HG03159 (cell line): ENCODE data around the gene OSBPL9.

Experiments
- ATAC-seq: cut with Tn5 transposase; IDR thresholded peaks from one replicate; pipeline ENCODE4 v1.9.1; 2021; ENCODE audit warnings: mild to moderate bottlenecking, moderate library complexity; ENCODE audit not compliant: unreplicated experiment

The OSBPL9 gene

DNA sequence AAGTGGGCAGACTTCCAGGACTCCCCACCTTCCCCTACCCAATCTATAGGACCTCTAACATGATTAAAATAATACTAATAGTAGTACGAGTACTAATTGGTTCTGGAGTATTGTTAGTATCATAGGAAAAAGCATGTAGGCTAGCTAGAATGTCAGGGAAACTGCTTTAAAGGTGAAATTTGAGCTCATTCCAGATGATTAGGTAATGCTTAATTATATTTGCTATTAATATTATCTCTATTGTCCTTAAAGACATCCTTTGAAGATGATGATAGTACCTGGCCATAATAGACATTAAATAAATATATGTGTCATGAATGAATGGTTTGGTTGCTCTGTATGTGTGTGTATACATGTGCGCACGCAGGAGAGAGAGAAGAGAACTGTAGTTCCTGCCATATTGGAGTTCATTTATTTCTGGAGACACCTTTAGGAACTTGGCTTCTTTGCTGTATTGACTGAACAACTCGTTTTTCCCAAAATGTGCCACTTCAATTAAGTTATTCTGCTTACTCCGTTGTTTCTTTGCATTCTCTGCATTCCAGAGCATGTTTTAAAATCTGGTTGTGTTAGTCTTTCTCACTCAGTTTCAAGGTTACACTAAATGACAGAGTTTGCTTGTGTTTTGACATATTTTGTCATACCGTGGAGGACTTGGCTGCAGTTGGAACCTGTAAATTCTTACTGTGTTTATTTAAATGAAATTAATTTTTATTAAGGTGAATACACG lies 117.1 kb downstream of the OSBPL9 start:
- ATAC-seq: no peak

DNA sequence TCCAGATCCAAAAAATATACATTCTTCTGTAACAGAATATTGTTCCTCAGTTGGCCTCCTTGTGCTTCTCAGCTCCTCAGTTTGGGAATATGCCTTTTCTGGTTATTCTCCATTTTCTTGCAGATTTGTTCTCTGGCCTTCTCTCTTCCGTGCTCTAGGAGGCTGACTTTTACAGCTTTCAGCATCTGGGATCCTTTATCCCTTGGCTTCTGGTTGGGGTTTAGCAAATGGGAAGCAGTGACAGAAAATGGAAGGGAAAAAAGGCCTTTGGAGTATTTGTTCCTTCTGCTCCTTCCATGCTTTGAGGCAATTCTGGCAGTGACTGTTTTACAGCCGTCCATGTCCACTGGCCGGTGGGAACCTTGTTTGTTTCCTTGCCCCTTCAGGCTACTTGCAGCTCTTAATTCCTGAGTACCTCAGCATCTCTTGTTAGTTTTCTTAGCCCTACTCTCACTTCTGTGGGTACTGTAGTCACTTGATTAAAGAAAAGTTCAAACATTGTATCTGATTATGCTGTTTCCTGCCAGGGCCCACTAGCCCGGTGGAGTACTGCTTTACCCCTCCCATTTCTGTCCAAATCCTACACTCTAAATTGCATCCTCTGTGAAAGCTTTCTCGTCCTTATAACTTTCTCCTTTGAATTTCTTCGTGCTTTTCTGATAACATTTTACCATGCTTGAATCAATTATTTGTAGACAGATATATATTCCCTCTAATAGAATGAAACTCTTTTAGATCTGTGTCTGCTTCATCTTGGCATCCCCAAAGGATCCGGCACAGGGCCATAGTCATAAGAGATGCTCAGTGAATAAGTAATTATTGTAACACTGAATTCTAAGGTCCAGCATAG lies 118.2 kb downstream of the OSBPL9 start:
- no peak for ATAC-seq

- ATAC-seq: no peak
These were observed 118.9 kb downstream of the OSBPL9 start for GRCh38 chr1:51735746-51736254.

DNA sequence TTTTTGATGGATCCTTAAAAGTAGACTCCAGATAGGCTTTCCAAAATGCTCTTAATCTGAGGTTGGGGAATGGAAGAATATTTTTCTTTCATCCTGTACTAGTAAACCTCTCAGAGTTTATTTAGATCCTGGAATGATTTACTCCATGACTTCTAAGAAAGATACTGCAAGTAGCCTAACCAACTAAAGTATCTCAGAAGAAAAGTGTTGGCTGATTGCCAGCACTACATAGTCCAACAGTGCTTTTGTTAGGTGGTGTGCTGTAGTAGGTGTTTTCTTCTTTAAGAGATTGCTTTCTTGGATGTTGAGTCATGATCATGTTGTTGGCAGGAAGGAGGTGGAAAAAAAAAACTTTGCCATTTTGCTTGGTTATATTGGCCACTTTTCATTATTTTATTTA lies 119.8 kb downstream of the OSBPL9 start:
- ATAC-seq: no peak

DNA sequence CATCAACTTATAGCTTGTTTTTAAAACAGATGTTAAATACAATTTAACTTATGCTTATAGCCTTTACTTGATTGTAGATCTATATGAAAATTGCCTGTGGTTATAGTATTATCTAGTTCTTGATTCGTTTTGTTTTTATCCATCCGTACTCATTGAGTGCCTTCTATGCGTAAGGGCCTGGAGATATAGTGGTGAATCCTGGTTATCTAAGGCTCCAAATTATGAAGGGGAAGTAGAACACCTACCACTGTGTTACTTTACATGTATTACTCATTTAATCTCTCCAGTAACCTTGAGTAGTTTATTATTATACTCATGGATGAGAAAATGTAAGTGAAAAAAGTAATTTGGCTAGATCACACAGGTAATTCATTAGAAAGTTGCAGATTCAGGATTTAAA lies 121.8 kb downstream of the OSBPL9 start:
- ATAC-seq: no peak

DNA sequence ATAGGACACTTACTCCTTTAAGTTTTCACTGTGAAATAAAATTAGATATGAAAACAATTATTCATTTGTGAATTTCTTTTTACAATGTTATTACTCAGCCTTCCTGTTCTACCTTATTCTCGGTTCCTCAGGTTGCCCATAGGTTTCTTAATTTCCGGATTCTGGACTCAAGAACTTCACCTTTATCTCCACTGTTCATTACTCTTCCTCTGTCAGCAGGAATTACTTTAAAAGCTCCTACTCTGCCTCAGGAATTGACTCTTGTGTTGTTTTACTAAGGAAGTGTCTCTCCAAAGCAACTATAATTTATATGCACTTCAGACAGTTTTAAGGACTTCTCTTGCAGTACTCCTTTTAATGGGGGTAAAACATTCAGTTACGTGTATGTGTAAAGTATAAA lies 123.8 kb downstream of the OSBPL9 start:
- ATAC-seq: no peak

DNA sequence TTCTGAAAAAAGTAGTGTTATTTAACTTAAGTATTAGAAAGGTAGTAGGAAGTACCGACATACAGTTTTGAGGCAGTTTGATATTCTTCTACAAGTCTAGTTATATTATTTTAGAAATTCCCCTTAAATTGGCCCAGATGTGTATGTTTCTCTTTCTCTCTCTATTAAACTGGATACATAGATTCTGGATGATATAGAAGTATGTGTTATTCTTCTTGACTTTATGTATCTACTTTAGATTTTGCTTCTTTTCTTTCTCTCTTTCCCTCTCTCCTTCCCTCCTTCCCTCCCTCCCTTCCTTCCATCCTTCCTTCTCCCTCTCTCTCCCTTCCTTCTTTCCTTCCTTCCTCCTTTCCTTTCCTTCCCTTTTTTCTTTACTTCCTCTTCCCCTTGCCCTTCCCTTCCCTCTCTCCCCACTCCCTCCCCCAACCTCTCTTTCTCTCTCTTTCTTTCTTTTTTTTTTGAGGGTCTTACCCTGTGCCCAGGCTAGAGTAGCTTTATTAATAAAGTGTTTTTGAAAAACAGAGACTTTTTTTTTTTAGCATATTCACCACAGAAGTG lies 124.3 kb downstream of the OSBPL9 start:
- no peak for ATAC-seq

- no peak for ATAC-seq
These were observed 127.8 kb downstream of the OSBPL9 start for GRCh38 chr1:51744506-51745303.

DNA sequence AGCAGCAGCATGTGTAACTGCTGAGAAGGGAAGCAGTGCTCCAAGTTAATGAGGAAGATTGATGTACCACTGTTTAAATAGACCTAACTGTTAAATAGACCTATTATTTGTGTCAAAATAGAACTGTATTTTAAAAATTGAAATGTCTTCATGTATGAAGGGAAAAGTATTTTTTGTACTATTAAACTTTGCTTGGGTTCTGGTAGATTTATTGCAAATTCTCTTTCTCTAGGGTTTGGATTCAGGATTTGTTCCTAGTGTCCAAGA lies 128.3 kb downstream of the OSBPL9 start:
- no peak for ATAC-seq

- no peak for ATAC-seq
These were observed 132.3 kb downstream of the OSBPL9 start for GRCh38 chr1:51749151-51749550.

DNA sequence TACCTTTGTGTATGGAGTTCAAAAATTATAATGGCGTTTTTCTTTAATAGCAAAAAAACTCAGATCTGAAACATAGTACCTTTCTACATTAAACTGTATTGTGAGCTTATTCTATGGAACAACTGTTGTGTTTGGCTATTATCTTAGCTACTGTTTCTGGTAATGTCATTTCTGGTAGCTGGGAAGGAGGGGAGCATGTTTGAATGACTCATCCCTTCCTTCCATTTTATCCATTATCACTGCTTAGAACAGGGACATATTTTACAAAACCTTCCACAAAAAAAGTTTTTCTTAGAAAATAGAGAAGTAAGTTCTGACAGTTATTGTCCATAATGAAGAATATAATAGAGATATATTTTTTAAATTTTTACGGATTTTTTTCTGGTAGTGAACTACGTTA lies 133.3 kb downstream of the OSBPL9 start:
- ATAC-seq: no peak

- ATAC-seq: no peak
These were observed 133.8 kb downstream of the OSBPL9 start for GRCh38 chr1:51750729-51751128.

DNA sequence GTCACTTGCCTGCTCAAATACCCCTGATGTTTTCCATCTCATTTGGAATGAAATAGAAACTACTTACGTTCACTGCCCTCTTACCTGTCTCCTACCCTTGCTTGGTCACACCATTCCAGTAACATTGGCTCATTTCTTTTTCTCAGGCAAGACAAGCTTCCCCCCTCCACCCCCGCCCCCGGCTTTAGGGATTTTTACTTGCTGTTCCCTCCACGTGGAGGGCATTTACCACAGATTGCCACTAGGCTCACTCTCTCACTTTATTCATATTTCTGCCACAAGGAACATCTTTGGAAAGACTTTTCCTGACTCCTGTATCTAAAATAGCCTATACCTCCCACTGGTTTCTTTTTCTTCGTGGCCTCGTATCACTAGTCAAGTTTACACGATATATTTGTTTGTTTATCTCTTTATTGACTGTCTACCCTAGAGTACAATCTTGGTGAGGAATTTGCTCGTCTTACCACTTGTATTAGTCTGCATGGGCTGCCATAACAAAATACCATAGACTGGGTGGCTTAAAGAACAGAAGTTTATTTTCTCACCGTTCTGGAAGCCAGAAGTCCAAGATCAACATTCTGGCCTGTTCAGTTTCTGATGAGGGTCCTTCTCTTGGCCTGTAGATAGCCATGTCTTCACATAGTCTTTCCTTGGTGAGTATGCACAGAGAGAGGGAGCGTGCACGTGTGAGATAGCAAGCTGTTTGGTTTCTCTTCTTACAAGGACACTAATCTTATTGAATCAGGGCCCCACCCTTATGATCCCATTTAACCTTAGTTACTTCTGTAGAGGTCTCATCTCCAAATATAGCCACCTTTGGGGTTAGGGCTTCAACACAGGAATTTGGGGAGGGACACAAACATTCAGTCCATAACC lies 135.4 kb downstream of the OSBPL9 start:
- no peak for ATAC-seq

GRCh38 chr1:51753969-51754368 lies 137.1 kb downstream of the OSBPL9 start:
- ATAC-seq: no peak

DNA sequence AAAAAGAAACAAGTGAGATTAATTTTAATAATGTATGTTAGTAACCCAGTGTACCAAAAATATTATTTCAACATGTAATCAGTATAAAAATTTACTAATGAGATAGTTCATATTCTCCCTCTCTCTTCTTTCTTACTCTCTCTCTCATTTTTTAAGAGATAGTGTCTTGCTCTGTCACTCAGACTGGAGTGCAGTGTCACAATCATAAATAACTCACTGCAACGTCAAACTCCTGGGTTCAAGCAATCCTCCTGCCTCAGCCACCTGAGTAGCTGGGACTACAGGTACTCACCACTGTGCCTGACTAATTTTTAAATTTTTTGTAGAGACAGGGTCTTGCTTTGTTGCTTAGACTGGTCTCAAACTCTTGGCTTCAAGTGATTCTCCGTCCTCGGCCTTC lies 137.8 kb downstream of the OSBPL9 start:
- no peak for ATAC-seq

DNA sequence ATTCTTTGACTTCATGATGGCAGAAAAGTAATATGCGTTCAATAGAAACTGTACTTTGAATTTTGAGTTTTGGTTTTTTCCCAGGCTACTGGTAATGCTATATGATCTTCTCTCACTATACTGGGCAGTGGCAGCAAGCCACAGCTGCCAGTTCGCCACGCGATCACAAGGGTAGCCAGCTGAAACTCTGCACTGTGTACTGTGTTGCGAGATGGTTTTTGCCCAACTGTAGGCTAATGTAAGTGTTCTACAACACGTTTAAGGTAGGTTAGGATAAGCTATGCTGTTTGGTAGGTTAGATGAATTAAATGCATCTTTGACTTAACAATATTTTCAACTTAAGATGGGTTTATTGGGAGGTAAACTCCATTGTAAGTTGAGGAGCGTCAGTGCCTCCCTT lies 138.5 kb downstream of the OSBPL9 start:
- ATAC-seq: no peak

GRCh38 chr1:51756290-51756689 lies 139.4 kb downstream of the OSBPL9 start:
- no peak for ATAC-seq

GRCh38 chr1:51758310-51758709 lies 141.4 kb downstream of the OSBPL9 start:
- ATAC-seq: no peak

DNA sequence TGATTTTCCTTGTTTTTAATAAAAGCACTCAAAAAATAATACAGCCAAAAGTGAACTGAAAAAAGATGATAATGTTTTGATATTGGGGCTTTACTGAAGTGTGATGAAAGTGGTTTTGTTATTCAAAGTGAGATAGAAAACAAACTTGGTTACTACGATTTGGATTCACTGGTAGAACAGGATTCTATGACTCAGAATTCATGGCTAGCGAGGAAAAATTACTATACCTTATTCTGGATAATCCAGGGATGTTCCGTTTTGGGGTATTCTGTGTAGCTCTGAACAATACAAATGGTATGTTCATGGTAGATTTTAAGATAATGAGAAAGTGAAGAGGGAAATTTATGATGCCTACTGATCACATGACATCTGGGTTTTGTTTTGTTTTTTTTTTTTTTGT lies 144.0 kb downstream of the OSBPL9 start:
- no peak for ATAC-seq

- no peak for ATAC-seq
These were observed 144.5 kb downstream of the OSBPL9 start for GRCh38 chr1:51761351-51761750.
